Measurements from ENCODE around the gene ANAPC2.

The ANAPC2 gene

GRCh38 chr9:137227054-137227852 lies 38.9 kb upstream of the ANAPC2 start, which contains the start of gene RNF224:
RNF224 (plus strand) TSS chr9:137227502; CDS start chr9:137228336, 834 bp downstream.
- peak; percentile 71 for DNase-seq

DNA sequence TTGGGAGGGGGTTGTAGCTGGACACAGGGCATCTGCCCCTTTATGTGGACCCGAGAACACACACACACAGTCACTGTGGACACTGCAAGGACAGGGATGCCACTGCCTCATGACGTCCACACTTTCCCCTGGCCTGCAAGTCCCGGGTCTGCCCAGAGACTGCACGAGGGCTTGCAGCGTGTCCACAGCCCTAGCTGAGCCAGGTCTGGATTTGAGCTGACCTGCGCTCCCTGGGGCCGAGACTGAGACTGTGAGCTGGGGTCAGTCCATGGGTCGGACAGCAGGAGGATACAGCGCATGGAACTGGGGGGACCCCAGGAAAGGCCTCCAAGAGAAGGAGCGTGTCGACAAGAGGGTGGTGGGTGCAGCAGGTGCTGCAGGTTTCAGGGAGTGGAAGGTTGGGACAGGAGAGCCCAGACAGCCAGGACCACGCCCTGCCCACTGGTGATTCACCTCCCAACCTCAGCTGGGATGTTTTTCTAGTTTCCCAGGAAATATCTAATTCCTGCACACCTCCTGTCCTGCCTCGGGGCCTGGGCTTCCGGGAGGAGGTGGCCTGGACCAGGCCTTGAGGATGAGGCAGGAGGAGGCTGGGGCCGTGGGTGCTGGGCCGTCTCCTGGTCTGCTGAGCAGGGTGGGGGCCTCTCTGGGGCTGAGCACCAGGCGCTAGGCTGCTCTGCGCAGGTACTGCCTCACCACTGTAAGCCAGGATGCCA lies 38.1 kb upstream of the ANAPC2 start:
- no peak for DNase-seq

GRCh38 chr9:137225699-137226331 lies 37.5 kb upstream of the ANAPC2 start:
- DNase-seq = no peak

DNA sequence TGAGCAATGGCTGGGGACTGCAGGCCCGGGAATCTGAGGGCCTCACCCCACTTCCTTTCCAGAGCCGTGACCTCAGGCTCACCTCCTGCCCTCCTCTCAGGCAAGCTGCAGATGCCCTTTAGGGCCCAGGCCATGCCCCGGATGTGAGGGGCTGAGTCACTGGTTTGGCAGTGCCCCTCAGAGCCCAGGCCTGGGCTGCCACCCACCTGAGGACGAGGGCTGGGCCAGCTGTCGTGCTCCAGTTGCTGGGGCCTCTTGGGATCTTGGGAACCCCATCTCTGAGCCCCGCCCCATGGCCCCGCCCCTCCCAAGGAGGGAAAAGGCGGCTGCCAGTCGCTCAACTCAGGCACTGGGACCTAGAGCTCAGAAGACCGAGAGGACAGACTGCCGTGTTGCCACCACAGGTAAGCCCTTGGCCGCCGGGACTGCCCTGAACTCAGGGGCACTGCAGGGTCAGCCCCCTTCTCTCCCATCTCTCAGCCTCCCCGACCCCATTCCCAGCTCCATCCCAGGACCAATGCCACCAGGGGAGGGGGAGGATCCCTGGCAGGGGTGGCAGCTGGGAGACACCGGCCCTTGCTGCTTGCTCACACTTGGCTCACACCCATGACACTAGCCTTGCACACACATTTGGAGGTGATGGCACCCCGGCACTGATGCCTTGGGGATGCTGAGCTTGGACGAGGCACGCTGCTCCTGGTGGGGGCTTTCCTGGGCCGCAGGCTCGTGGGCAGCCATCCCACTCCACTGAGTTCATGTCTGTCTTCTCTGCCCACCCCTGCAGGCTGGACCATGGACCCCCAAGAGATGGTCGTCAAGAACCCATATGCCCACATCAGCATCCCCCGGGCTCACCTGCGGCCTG lies 36.7 kb upstream of the ANAPC2 start, which contains the start of gene CYSRT1:
CYSRT1 (plus strand) TSS at position 345 of the 865 bp plus-strand sequence; CDS start at position 793, 448 bp downstream.
- no peak for DNase-seq

- peak; percentile 97 for DNase-seq
Observed at GRCh38 chr9:137223078-137223970, 35.0 kb upstream of the ANAPC2 start.

DNA sequence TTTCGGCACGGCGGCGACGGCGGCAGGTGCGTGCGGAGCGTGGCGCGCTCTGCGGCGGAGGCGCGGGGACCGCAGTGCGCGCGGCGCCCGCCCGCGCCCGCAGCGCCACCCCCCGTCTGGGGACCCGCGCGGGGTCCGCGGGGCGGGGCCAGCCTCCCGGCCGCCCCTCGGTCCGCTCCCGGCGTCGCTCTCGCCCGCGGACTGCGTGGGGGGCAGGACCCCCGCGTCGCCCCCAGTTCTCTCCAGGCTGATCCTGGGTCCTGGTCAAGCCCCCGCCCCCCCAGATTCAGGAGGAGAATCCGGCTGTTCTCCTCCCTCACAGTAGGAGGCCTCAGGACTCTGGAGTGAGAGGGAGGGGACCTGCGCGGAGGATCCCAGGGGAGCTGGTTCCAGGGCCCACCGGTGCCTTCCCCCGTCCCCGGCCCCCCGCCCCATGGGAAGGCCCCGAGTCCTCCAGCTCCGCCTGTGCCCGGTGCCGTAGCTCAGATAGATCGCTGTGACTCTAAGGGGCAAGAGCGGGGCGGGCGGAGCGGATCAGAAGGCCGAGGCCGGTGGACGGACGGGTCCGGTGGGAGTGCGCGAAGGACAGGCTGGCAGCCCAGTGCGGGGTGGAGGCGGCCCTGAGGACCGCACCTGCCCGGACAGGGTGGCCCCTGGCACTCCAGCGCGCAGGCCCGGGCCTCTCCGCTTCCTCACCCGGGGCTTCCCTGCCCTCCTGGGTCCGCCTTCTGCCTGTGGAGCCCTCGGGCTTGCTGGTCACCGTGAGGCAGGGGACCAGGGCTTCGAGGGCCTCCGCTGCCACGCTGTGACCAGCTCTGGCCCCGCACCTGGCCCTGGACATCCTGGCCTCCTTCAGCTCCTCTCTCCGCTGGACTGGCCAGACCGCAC lies 34.1 kb upstream of the ANAPC2 start, which contains the start of gene RNF208:
RNF208 (minus strand) TSS at position 51 of the 888 bp plus-strand sequence. CDS start 1,028 bp downstream, outside the sequence.
- no peak for DNase-seq

GRCh38 chr9:137221506-137222111 lies 33.2 kb upstream of the ANAPC2 start:
- DNase-seq = no peak

DNA sequence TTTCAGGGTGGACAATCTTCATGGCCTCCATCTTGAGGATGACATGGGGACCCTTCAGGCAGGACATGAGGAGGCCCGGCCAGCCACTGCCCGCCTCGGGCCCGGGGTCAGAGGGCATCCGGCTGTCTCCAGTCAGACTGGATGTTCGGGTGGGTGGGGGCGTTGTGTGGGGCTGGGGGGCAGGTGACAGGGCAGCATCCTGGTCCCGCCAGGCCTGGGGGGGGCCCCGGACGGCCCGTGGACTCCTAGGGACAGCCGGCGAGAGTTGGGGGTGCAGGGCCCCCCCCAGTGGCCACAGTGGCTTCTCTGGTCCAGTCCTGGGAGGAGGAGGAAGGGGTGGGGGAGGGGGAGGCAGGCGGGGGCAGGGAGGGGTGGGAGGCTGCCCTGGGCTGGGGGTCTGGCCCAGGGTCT lies 32.7 kb upstream of the ANAPC2 start:
- no peak for DNase-seq

DNA sequence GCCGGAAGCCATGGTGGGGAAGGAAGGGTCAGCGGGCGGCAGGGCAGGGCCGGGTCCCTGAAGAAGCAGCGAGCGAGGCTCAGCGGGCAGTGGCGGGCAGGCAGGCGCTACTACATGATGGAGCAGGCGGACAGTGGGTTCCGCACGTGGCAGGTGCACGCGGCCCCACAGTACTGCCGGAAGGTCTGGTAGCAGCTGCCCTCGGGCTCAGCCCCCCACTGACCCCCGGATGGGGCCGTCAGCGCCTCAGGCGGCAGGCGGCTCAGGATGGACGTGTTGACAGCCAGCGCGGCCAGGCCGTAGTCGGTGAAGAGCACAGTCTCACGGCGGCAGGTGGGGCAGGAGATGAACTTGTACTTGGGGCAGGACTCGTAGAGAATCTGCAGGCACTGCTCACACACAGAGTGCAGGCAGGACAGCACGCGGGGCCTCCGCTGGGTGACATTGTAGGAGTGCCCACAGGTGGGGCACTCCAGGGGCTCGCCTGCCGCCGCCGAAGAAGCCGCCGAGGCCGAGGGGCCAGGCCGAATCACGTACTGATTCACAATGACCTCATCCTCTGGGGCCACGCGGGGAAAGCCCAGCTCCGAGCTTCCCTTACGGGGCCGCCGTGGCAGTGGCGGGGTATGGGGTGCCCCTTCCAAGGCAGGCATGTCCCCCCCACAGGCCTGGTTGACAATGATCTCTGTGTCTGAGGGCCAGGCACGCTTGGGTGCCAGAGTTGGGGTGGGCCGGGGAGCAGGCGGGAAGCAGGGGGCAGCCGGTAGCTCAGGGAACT lies 32.1 kb upstream of the ANAPC2 start:
- no peak for DNase-seq

- DNase-seq = no peak
Observed at GRCh38 chr9:137219757-137220316, 31.5 kb upstream of the ANAPC2 start.

DNA sequence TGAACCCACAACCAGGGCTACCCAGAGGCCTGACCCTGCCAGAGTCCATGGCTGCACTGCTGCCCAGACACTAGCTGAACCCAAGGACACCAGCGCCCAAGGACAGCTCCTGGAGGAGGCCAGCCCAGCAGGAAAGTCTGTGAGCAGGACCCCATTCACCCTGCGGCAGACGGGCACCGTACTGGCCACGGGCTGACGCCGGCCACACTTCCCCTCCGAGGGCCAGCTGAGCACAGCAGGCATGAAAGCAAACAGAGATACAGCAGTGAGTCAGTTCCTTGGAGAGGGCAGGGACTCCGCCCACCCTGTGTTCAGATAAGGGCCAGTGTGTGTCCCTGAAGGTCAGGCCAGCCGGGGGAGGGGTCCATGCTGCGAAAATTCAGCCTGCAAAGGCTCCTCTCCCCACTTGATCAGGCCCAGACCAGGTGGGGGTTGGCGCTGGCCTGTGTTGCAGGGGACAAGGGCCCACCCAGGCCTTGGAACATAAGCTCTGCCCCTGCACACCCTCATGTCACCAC lies 30.5 kb upstream of the ANAPC2 start:
- no peak for DNase-seq

DNA sequence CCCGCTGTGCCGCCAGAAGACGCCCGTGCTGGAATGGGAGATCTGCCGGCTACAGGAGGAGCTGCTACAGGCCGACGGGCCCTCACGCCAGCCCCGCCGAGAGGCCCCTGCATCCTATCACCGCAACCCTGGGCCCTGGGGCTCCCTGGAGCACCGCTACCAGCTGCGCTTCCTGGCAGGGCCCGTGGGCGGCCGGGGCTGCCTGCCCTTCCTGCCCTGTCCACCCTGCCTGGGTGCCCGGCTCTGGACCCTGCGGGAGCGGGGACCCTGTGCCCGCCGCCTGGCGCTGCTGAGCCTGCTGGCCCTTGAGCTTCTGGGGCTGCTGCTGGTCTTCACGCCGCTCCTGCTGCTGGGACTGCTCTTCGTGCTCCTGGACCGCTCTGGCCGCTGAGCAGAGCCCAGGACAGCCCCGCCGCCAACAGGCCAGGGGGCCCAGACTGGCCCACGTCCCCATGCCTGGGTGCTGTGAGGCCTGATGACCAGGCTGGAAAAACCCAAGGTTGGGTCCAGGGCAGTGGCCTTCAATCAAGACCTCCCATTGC lies 29.9 kb upstream of the ANAPC2 start:
- DNase-seq = no peak

DNA sequence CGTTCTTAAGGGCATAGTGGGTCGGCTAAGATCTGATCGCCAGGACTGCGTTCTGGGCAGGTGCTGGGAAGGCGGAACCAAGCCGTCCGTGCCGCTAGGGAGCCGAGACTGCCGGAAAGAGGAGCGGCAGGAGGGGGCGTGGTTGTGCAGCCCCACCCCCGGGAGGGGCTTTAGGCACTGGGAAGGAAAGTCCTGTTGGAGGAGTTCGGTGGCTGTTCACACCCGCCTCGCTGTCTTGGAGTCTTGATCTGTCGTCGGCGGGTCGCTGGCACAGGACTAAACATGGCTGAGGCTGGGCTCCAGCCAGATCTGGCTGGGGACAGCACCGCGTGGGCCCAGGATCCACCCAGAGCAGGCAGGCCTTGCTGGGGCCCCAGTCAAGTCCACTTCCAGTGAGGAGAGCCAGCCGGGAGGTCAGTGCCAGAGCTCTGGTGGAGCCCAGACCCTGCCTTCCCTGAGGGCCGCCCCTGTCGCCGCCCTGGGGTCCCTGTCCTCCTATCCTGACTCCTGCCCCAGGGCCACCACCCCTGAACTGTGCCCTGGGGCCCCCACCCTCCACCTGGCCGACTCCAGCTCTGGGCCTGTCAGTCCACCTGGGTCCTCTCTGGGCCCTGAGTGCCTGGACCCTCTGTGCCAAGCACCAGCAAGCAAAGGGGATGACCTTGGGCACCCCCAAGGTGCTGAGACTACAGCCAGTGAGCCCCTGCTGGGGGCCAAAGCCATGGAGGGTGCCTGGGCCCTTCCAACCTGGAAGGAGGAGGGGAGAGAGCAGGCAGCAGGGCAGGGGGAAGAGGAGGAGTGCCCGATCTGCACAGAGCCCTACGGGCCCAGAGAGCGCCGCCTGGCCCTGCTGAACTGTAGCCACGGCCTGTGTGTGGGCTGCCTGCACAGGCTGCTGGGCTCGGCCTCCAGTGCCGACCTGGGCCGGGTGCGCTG lies 29.2 kb upstream of the ANAPC2 start:
- DNase-seq = no peak

DNA sequence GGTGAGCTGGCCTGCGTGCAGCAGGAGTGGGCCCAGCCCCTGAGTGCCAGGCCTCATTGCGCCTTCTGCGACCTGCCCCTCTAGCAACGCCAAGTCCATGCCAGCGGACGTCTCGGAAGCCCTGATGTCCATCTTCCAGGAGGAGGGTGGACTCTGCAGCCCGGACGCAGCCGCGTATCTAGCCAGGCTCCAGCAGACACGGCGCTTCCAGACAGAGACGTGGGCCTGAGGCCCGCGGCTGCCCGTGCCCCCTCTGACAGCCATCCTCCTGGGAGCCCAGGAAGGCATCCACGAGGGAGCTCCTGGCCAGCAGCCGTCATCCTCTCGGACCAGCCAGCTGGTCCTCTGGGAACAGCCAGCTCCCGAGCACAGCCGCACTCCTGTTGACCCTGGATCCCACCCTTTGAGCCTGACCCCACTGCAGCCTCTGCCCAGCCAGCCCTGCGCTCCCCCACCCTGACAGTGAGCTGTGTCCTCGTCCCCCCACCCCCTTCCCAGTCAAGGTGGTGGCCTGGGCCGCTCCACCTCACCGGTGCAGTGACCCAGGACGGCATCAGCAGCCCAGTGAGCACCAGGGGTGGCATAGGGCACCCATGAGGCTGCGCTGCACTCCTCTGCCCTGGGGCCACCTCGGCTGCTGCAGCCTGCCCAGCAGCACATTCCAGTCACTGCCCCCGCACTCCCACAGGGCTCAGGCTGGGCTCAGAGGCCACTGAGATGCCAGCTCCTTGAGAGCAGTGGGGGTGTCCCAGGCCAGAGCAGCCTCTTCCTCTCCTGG lies 28.0 kb upstream of the ANAPC2 start:
- DNase-seq = no peak

DNA sequence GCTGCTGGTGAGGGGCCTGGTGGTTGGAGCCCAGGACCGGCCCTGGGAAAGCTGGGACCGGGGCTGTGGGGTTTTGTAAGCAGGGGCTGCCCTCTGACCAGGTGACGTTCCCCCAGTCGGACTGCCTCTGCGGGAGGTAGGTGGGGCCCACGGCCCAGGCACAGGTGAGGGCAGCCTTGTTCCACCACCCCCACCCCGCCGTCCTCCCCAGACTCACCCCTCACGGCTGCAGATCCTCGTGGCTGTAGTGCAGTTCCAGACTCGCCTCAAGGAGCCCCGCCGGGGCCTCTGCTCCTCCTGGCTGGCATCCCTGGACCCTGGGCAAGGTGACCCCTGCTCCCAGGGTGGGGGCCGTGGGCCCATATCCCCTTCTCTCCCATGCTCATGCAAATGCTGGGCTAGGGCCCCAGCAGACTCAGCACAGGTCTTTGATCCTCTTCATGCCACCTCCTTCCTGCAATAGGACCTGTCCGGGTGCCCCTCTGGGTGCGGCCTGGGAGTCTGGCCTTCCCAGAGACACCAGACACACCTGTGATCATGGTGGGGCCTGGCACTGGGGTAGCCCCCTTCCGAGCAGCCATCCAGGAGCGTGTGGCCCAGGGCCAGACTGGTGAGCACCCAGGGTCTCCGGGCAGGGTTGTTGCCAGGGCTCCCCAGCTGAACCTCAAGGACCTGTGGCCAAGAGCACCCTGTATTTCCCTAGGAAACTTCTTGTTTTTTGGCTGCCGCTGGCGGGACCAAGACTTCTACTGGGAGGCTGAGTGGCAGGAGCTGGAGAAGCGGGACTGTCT lies 27.0 kb upstream of the ANAPC2 start:
- no peak for DNase-seq
